HTERT RPE-1 (cell line): ENCODE measurements around the gene DNAAF3.
"Not testable (repeated sequence)": the region's sequence is repeated elsewhere in the genome, so short reads cannot be mapped to it uniquely, and the experiment has no call there.

Experiments
- in situ Hi-C: fragments of 300-500 bp; cut with MboI; formaldehyde crosslinking; loops from 4 replicates; pipeline ENCODE4 v1.14.3; 2020; ENCODE audit warnings: low sequenced_read_pairs

The DNAAF3 gene

DNA sequence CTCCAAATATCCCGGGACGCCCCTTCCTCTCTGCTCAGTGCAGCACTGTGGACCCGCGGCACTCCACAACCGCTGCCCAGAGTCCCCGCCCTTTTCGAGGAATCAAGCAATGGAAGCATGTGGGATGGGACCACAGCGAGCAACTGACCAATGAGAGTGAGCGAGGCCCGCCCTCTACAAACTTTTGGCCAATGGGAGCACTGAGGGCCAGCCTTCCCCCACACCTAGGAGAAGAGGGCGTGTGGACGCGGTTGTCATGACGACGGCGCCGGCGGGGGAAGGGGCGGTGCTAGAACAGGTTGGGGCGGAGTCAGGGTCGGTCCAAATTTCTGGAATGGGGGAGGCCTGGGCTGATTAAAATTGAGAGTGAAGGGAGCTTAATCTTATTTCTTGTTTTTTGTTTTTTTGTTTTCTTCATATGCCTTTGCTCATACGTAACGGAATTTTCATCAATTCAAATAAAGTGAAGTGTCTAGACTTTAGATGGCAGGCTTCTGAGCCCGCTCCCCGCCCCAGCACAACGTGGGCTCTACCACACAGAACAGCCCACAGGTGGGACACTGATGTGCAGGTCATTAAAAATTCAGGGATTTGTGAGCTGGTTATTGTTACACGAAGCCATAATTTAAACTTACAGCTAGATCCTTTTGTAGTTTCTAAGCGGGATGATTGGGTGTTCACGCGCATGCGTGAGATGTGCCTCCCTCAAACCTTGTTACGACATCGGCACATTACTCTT is at the start of gene DNAAF3:
TSS of gene DNAAF3 (minus strand) at position 84 of the 739 bp plus-strand sequence. CDS start 200 bp downstream, outside the sequence.
- in situ Hi-C loops = no loop called here

DNA sequence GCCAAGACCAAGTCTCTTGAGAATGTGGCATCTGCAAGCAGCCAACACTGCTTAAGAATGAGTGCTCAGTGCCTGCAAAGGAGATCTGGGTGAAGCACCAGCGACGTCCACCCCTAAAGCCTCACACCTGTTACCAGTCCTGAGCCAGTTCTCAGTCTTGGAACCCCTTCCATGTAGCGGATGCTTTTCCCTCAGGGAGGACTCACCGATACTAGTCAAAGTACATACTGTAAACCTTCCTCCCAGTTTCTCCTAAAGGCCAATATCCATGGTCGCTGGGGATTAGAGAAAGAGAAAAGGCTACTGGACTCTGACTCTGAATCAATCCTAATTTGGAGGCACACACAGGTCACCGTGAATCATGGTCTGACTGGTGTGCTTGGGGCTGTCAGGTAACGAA is 47.1 kb upstream of the DNAAF3 start:
- in situ Hi-C loops = no loop called here

DNA sequence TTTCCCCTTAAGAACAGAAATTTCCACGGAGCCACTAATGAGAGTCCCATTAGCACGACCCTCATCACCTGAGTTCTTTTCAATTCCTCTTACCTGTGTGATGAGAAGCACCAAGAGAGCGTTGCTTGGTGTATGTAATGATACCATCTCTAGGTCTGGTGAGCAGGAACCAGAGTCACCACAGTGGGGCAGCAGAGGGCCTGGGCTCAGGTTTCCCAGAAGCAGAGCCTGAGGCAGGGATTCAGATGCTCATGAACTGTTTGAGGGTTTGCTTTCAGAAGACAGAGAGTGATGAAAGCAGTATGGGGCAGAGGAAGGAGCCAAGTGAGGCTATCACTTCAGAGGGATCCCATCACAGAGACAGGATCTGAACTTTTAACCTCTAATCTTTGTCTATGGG is 46.0 kb upstream of the DNAAF3 start:
- in situ Hi-C loops = no loop called here

DNA sequence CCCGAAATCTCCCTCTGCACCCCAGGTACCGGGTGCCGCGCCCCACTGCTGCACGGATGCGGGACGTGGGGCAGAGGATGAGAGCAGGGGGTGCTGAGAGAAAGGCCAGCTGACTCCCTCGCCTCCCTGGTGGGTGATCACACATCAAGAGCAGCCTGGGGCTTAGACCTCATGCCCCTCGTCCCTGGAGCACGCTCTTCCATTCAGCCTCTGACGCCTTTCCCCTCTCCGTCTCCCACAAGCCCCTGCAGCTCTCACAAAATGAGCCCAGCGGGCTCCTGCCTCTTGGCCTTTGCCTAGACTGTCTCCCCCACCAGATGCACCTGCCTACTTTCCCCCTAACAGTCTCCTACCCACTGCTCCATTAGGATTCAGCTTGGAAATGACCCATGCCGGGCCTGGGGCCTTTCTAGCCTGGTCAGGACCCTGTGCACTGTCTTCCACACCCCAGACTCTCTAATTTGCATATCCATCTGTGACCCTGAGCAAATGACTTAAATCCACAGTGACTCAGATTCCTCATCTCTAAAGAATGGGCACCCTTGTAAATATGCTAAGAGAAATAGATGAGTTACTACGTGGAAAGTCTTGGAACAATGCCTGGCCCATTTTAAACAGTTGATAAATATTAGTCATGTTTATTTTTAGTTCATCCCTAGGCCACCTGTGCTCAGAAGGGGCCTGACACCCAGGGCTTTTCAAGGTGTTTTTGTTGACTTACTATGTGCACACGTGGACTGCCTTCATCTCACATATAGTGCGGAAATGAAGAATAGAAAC is 43.5 kb upstream of the DNAAF3 start:
- in situ Hi-C loops = no loop called here

DNA sequence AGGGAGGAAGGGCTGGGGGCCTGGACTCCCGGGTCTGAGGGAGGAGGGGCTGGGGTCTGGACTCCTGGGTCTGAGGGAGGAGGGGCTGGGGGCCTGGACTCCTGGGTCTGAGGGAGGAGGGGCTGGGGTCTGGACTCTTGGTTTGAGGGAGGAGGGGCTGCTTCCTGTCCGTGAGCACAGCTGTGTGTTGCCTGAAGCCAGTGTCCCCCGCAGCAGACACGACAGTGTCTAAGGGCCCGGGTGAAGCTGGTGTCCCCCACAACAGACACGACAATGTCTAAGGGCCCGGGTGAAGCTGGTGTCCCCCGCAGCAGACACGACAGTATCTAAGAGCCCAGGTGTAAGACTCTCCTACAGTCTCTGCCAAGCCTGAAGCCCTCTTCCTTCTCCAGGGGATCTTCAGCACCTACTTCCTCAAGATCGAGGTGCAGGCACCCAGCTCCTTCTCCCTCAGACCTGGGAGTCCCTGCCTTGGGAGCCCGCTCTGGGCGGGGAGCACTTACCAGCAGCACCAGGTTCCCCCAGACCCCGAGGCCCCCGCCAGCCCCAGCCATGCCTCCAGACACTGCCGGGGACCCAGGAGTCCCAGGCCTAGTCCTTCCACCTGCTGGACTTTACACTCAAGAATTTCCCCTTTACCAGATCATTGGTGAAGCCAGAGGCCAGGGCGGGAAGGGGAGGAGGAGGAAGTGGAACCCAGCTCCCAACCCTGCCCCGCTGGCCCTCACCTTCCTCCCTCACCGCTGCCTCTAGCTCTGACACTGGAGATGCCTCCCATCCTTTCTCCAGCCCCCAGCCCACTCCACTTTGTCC is 42.7 kb upstream of the DNAAF3 start, which contains the start of gene PTPRH:
TSS of gene PTPRH (minus strand) at position 622 of the 813 bp plus-strand sequence. CDS start at position 554, 68 bp downstream.
- in situ Hi-C loops = no loop called here

DNA sequence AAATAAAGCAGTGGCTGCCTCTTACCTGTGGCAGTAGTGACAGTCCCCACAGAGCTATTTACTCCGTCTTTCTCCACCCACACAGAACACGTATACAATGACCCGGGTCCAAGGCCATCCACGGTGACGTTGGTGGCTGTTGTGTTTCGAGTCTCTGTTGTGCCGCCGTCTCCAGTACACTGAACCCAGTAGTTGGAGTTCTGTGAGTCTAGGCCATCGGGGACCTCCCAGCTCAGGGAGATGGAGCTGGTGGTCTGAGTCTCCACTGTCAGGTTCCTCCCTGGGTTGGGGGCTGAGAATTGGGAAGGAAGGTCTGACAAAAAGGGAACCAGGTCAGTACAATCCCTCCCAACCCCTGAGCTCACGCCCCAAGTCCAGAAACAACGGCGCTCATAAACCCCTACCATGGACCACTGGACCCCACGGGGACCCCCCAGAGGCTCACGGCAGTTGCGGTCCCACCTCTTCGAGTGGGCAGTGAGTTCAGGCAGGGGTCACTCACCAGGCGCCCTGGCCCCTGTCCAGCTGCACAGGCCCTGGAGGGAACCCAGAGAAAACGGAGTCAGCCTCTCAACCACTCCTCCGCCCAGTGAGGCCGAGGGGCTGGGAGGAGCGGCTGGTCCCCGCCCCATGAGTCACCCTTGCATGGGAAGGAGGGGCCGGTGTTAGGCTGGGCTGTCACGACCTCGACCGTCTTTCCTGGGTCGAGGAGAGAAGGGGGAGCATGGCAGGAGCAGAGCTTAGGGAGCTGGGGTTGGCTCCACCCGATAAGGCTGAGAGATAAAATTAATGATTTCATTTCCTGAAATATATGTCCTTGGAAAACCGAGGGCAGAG is 40.5 kb upstream of the DNAAF3 start:
- in situ Hi-C loops = no loop called here

DNA sequence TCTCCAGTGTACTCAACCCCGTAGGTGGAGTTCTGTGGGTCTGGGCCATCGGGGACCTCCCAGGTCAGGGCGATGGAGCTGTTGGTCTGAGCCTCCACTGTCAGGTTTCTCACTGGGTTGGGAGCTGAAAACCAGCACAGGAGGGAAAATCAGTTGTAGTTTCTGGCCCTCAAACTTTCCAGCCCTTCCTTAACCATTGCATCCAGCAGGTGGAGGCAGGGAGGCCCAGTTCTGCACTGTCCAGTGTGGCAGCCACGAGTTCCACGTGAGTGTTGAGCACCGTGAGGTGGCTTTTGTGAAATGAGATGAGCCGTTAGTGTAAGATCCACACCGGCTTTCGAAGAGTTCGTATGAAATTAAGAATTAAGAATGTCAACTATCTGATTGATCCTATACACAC is 35.8 kb upstream of the DNAAF3 start:
- in situ Hi-C loops = not testable (repeated sequence)

DNA sequence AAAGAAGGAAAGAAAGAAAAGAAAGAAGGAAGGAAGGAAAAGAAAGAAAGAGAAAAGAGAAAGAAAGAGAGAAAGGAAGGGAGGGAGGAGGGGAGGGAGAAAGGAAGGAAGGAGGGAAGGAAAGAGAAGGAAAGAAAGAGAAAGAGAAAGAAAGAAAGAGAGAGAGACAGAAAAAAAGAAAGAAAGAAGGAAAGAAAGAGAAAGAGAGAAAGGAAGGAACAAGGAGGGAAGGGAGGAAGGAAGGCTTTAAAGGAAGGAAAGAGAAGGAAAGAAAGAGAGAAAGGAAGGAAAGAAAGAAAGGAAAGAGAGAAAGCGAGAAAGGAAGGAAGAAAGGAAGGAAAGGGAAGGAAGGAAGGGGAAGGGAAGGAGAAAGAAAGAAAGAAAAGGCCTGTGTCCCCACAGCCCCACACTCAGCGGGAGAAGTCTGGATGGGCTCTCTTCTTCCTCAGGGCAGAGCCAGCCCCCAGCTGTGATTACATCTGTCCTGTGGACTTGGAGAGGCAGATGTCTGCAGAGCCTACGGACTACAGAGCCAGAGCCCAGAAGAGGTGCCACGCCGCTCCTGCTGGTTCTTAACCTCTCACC is 33.3 kb upstream of the DNAAF3 start:
- in situ Hi-C loops = no loop called here

DNA sequence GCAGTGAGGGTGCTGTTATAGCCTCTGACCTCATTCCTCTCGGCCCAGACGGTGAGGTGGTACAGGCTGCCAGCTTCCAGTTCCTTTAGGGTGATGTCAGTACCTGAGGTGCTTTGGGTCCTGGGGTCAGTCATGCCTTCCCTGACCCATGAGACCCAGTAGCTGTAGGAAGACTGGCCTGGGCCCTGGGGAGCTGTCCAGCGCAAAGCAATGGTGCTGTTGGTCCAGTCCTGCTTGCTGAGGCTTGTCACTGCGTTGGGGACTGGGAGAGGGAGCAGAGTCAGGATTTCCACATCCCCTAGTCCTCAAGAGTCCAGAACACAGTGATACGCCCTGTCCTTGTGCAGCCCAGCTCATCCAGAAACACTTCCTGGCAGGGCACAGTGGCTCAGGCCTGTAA is 32.2 kb upstream of the DNAAF3 start:
- in situ Hi-C loops = no loop called here

DNA sequence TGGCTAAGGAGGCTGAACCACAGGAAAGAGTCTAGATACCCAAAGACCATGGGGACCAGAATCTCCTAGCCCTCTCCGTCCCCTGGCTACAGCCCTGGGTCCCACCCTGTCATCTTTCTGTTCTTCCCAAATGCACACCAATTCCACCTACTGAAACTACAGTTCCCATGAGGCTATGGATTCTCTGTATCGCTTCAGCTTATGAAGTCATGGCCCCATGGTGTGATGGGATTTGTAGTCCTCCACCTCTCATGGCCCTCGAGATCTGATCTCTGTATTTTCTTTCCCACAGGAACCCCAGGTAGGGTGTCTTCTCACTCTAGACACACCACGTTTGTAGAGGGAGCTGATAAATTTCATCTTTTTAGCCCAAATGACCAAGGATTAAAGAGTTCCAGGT is 31.1 kb upstream of the DNAAF3 start:
- in situ Hi-C loops = no loop called here

DNA sequence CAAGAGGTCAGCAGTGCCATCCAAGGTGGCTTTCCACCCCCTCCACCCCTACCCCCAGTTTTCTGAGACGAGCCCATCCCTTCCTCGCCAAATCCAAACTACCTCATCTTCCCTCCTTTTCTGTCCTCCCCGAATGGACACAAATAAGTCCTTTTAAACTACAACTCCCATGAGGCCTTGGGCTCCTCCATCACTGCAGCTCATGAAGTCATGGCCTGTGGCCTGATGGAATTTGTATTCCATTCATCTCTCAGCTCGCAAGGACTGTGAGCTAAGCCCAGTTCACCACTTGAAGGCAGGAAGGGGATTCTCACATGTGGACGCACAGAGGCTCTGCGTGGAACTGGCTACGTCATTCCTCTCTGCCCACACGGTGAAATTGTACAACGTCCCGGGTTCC is 30.4 kb upstream of the DNAAF3 start:
- in situ Hi-C loops = no loop called here

DNA sequence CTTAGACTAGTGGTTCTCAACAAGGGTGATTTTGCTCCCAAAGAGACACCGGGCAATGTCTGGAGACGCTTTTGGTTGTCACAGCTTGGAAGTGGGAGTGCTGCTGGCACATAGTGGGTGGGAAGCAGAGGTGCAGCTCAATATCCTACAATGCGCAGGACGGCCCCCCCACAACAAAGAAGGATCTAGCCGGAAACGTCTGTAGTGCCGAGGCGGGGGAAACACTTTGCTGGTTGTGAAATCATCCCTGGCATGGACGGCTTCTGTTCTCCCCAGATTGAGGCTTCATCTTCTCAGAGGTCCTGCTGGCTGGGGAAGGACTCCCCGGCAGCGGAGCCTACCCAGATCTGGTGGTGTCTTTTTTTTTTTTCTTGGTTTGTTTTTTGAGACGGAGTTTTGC is 27.1 kb upstream of the DNAAF3 start:
- in situ Hi-C loops = no loop called here

DNA sequence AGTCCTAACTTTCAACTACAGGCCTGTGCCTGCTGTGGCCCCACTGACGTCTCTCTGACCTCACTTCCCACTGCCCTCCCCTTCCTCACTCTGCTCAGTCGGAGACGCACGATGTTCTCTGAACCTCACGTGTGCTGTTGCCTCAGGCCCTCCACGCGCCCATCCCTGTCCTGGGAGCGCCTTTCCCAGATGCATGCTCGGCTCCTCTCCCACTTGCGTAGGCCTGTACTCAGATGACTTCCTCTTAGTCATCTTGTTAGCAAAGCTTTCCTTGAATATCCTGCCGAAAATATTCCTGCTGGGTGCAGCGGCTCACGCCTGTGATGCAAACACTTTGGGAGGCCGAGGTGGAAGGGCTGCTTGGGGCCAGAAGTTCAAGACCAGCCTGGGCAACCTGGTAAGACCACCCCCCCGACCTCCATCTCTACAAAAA is 23.0 kb upstream of the DNAAF3 start:
- in situ Hi-C loops = no loop called here

DNA sequence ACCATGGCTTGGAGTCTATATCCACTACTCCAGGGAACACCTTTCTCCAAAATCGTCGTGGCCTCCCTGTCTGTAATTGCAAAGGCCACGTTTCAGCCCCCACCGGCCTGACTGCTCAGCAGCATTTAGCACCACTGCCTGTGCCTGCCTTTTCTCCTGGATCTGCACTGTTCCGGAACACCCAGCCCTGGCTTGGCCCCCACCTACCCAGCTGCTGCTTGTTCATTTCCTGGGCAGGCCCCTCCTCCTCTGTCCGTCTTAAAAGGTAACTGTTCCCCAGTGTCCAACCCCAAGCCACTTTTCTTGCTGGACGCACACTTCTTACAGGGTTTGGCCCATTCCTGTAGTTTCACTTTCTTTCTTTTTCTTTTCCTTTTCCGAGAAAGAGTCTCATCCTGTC is 22.2 kb upstream of the DNAAF3 start:
- in situ Hi-C loops = no loop called here

DNA sequence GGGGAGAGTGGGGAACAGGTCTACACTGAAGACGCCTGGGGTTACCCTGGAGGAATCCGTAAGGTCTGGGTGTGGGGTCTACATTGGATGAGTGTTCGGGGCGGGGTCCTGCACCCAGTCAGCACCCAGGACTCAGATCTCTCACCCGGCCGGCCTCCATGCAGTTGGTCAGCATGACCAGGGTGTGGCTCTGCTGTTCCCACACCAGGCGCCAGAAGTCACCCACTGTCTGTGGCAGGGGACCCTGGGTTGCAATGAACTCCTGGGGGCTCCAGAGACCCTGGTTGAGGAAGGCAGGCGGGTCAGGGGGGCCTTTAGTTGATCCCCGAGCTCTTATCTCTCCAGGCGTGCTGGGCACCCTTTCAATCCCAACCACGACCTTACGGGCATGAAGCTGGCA is 19.7 kb upstream of the DNAAF3 start:
- in situ Hi-C loops = no loop called here

DNA sequence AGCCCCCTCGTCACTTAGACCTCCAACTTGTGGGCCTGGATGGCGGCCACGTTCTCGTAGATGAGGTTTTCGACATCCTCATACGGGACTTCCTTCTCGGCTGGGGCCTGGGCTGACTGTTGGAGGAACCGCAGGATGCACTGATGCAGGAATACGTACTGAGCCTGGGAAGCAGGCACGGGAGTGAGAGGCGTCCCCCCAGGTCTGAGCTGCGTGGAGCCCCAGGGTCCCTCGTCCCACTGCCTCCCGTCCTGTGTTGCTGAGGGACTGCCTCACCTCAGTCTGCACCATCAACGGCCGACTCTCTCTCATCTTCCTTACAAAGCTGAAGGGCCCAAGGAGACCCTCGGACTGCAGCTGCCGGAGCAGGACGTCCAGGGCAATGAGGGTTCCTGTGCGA is 15.3 kb upstream of the DNAAF3 start:
- in situ Hi-C loops = no loop called here

DNA sequence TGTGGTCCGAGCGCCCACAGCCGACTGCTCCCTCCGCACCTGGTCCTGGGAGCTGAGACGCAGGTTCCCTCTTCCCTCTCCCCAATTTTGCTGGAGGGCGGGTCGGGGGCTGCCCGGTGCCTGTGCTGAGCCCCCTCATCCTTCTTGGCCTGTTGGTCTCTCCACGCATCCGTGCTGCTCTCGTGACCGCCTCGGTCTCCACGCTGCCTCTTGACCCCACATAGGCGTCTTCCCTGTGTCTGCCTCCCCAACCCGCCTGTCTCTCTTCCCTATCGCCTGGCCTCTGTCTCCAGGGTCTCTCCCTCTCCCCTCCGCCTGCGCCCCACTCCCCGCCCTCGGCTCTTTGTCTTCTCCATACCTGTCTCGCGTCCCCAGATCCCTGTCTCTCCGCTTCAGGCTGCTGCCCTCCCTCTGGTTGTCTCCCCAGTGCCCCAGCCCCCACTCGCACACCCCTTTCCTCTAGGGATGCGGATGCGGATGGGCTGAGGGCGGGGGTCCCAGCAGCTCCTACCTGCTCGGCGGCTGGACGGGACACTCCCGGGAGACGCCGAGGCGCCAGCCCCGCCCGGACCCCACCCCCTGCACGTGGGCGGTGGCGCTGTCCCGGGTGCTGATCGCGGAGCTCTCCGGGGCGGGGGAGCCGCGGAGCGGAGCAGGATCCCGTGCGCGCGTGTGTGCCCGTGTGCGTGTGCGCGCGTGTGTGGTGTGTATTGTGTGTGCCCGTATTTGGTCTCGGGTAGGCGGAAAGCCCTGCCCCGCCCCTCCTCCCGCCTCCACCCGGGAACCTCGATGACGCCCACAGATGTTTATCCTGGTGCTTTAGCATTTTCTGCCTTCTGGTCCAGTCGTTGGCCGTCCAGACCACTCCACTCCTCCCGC is 13.4 kb upstream of the DNAAF3 start, which contains the start of gene SYT5:
TSS of gene SYT5 (minus strand) at position 684 of the 879 bp plus-strand sequence. CDS start 1,248 bp downstream, outside the sequence.
- in situ Hi-C loops = no loop called here

DNA sequence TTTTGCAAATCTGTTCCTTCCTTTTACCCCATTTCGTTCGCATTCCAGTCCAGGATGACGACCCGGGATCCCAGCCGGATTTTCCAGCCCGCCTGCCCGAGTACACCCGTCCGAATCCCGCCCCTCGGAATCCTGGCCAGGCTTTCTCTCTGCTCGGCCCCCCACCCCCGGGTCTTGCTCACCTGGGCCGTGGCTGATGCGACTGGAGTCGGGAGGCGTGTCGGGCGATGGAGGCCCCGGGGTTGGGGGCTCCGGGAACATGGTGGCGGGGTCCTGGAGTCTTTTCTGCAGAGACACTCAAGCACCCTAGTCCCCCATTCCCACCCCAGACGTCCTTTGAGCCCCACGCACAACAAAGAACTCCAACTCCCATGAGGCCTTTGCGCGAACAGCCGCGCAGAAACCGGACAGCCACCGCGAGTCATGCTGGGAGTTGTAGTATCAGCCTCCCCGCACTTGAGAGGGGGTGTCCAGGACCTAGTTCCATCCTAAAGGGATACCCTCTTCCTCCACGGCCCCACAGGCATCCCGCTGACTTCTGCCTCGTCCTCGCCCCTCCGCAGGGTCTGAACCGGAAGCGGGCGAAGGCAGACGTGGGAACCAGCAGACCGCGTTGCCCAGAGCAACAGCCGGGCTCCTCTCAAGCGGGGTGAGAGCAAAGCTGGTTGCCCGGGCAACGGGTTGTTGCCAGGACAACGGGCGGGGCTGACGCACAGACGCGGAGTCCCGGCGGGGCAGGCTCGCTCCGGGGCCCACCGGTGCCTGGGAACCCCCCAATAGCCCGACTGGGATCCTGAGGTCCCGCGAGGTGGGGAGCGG is 12.6 kb upstream of the DNAAF3 start:
- in situ Hi-C loops = no loop called here
